Mucosa of descending colon (tissue), 3 donors: ENCODE measurements around the gene BAIAP2. TPM values are rescaled to one million over a fixed set of nuclear protein-coding genes. Genes with fewer than 3 reads are reported as not detected.

ENCODE experiments used
- ATAC-seq: fragments of 200-7000 bp; cut with Tn5 transposase; one replicate; pipeline ENCODE4 v1.9.1; 2020; ENCODE audit warnings: mild to moderate bottlenecking, moderate library complexity
- DNase-seq, 3 donors: peaks; one replicate each; pipeline ENCODE4 v3.0.0-alpha.2; 2020
- H3K36me3 ChIP-seq: fragments of 200-600 bp; one replicate; pipeline ENCODE4 v1.8.0; 2021; ENCODE audit warnings: low read depth, mild to moderate bottlenecking
- H3K4me1 ChIP-seq: fragments of 200-600 bp; one replicate; pipeline ENCODE4 v1.8.0; 2021; ENCODE audit warnings: low read depth, mild to moderate bottlenecking
- H3K4me3 ChIP-seq: fragments of 200-600 bp; one replicate; pipeline ENCODE4 v1.8.0; 2021; ENCODE audit warnings: mild to moderate bottlenecking
- H3K9me3 ChIP-seq: fragments of 200-600 bp; one replicate; pipeline ENCODE4 v1.8.0; 2021; ENCODE audit warnings: mild to moderate bottlenecking
- CTCF ChIP-seq: fragments of 200-600 bp; IDR thresholded peaks from one replicate; pipeline ENCODE4 v1.8.0; 2022; ENCODE audit warnings: antibody characterized with exemption, mild to moderate bottlenecking
- intact Hi-C, 2 donors: fragments of 100-400 bp; cut with DNase I in 1 of 2; cut with micrococcal nuclease in 1 of 2; formaldehyde crosslinking; loops; one replicate each; pipeline versions ENCODE4 v1.11.0 to v1.11.1; 2022; cut with DNase I, micrococcal nuclease
- total RNA-seq, 3 donors: library from RNA; stranded (reverse); fragmentation: NEBNext Ultra II Directional in 2 of 3; extraction: Animal tissue kit (Norgen Biotek cat#: 25700) in 2 of 3; gene quantifications; one replicate each; pipeline versions ENCODE4 v1.2.1 to v1.2.4, GENCODE V29; 2021 to 2023
- donor health status: DM: no; HTN: no; CAD: no; lungs with moderate emphysema.
- donor health status: DM: no; HTN: no; CAD: no.
- donor health status: DM: no; HTN: yes; CAD: no.

BAIAP2 gene
- total RNA-seq, 3 donors from 2014 or later, result 11.6 to 76.7 (median 19.4) TPM

GRCh38 chr17:81053041-81053970 lies 18.4 kb downstream of the BAIAP2 start:
- H3K4me1 ChIP-seq, result peaks cover 6% of the 10 kb centered on the region
- no peak for TF ChIP-seq CTCF
- H3K9me3 ChIP-seq, result no peaks in the 10 kb centered on the region
- no peak for DNase-seq
- ATAC-seq, result no peak
- intact Hi-C loops, result no loop called here
- H3K36me3 ChIP-seq, result no peaks in the 10 kb centered on the region
- no peak overlapping the region for H3K4me3 ChIP-seq

- intact Hi-C loops, result no loop called here
- ATAC-seq (no peak), DNase-seq (no peak)
- no peak for TF ChIP-seq CTCF
- Histone ChIP-seq H3K36me3 (no peaks in the 10 kb centered on the region), H3K4me3 (no peak overlapping the region), H3K4me1 (peaks cover 6% of the 10 kb centered on the region), H3K9me3 (no peaks in the 10 kb centered on the region)
Observed at GRCh38 chr17:81054308-81054707, 19.4 kb downstream of the BAIAP2 start.

- peaks cover 6% of the 10 kb centered on the region for H3K4me1 ChIP-seq
- no peaks in the 10 kb centered on the region for H3K36me3 ChIP-seq
- TF ChIP-seq CTCF, result no peak
- DNase-seq (no peak), ATAC-seq (no peak)
- H3K9me3 ChIP-seq, result no peaks in the 10 kb centered on the region
- no peak overlapping the region for H3K4me3 ChIP-seq
- intact Hi-C loops, result no loop called here
Observed at GRCh38 chr17:81054881-81055370, 20.0 kb downstream of the BAIAP2 start.

GRCh38 chr17:81056312-81056711 lies 21.4 kb downstream of the BAIAP2 start:
- Histone ChIP-seq H3K9me3 (no peaks in the 10 kb centered on the region), H3K36me3 (no peaks in the 10 kb centered on the region), H3K4me1 (peaks cover 7% of the 10 kb centered on the region), H3K4me3 (no peak overlapping the region)
- ATAC-seq (no peak), DNase-seq (no peak)
- no peak for TF ChIP-seq CTCF
- intact Hi-C loops, result no loop called here

GRCh38 chr17:81057079-81057730 lies 22.3 kb downstream of the BAIAP2 start:
- peak; percentile 86 to 88 (median 88) for DNase-seq

More at GRCh38 chr17:81057079-81057730, 22.3 kb downstream of the BAIAP2 start:
- intact Hi-C loops, result no loop called here
- peak; percentile 98 for ATAC-seq
- H3K9me3 ChIP-seq, result no peaks in the 10 kb centered on the region
- peaks cover 9% of the 10 kb centered on the region for H3K4me1 ChIP-seq
- no peaks in the 10 kb centered on the region for H3K36me3 ChIP-seq
- no peak for TF ChIP-seq CTCF
- no peak overlapping the region for H3K4me3 ChIP-seq
